Ishikawa (cell line): ENCODE data around the gene NAV2.

ENCODE experiments used
- CEBPB ChIP-seq: IDR thresholded peaks from 2 replicates; pipeline ENCODE4 v1.6.1; 2012
- CREB1 ChIP-seq: IDR thresholded peaks from 2 replicates; pipeline ENCODE4 v1.6.1; 2012; ENCODE audit warnings: low read depth
- EP300 ChIP-seq: IDR thresholded peaks from 2 replicates; pipeline ENCODE4 v1.6.1; 2012; ENCODE audit warnings: borderline replicate concordance
- FOXM1 ChIP-seq: IDR thresholded peaks from 2 replicates; pipeline ENCODE4 v1.6.1; 2012; ENCODE audit warnings: low read depth, borderline replicate concordance
- MAX ChIP-seq: IDR thresholded peaks from 2 replicates; pipeline ENCODE4 v1.6.1; 2012
- NFIC ChIP-seq: IDR thresholded peaks from 2 replicates; pipeline ENCODE4 v1.6.1; 2012
- RAD21 ChIP-seq: IDR thresholded peaks from 2 replicates; pipeline ENCODE4 v1.6.1; 2012; ENCODE audit warnings: low read depth
- REST ChIP-seq: IDR thresholded peaks from 2 replicates; pipeline ENCODE4 v1.6.1; 2012; ENCODE audit warnings: low read depth, mild to moderate bottlenecking
- TAF1 ChIP-seq: IDR thresholded peaks from 2 replicates; pipeline ENCODE4 v1.6.1; 2012; ENCODE audit warnings: low read depth, mild to moderate bottlenecking
- TCF12 ChIP-seq: IDR thresholded peaks from 2 replicates; pipeline ENCODE4 v1.6.1; 2012; ENCODE audit warnings: low read depth
- TEAD4 ChIP-seq: IDR thresholded peaks from 2 replicates; pipeline ENCODE4 v1.6.1; 2012
- USF1 ChIP-seq: IDR thresholded peaks from 2 replicates; pipeline ENCODE4 v1.6.1; 2012
- YY1 ChIP-seq: IDR thresholded peaks from 2 replicates; pipeline ENCODE4 v1.6.1; 2012; ENCODE audit warnings: low read depth
- ZBTB7A ChIP-seq: IDR thresholded peaks from 2 replicates; pipeline ENCODE4 v1.6.1; 2012; ENCODE audit warnings: low read depth

- no peak for TF ChIP-seq TAF1
- no peak for TF ChIP-seq YY1
- no peak for TF ChIP-seq TEAD4
- TF ChIP-seq CEBPB, result no peak
- no peak for TF ChIP-seq EP300
- TF ChIP-seq USF1, result no peak
- TF ChIP-seq TCF12, result no peak
- no peak for TF ChIP-seq MAX
- no peak for TF ChIP-seq REST
- TF ChIP-seq RAD21, result no peak
- TF ChIP-seq FOXM1, result no peak
- no peak for TF ChIP-seq CREB1
- TF ChIP-seq NFIC, result no peak
- TF ChIP-seq ZBTB7A, result no peak
These were observed 21.8 kb upstream of the NAV2 start for GRCh38 chr11:19690885-19691284.
